Thoracic aorta (tissue), 2 donors: Measurements from ENCODE around the gene IL6R. TPM values are rescaled to one million over a fixed set of nuclear protein-coding genes. Genes with fewer than 3 reads are reported as not detected.

Experiments used
- ATAC-seq: fragments of 150-250 bp; one replicate; pipeline ENCODE4 v1.8.0; 2017; ENCODE audit warnings: low read depth; ENCODE audit not compliant: insufficient number of reproducible peaks, low FRiP score
- DNase-seq: peaks from one replicate; pipeline ENCODE4 v3.0.0-alpha.2; 2020; ENCODE audit warnings: low spot score
- H3K27ac ChIP-seq, 2 donors: fragments of 200-600 bp; sonication (generic); 1 replicate in 1 of 2; 2 replicates in 1 of 2; pipeline ENCODE4 v1.5.1; 2016; ENCODE audit warnings: mild to moderate bottlenecking in 2 of 2, moderate library complexity in 2 of 2
- H3K27me3 ChIP-seq: fragments of 200-600 bp; sonication (generic); replicated peaks from 2 replicates; pipeline ENCODE4 v1.6.0; 2016; ENCODE audit warnings: mild to moderate bottlenecking; ENCODE audit not compliant: insufficient read depth
- H3K36me3 ChIP-seq: fragments of 200-600 bp; sonication (generic); one replicate; pipeline ENCODE4 v1.5.1; 2016
- H3K4me1 ChIP-seq, 2 donors: fragments of 200-600 bp; sonication (generic); 1 replicate in 1 of 2; 2 replicates in 1 of 2; pipeline versions ENCODE4 v1.5.1 to v1.6.0; 2016; ENCODE audit warnings: low read depth in 2 of 2, mild to moderate bottlenecking in 1 of 2; ENCODE audit not compliant: control insufficient read depth in 1 of 2
- H3K4me3 ChIP-seq: fragments of 200-600 bp; sonication (generic); 2 replicates; pipeline ENCODE4 v1.5.1; 2016; ENCODE audit warnings: mild to moderate bottlenecking
- H3K9me3 ChIP-seq: fragments of 200-600 bp; sonication (generic); 2 replicates; pipeline ENCODE4 v1.5.1; 2016
- CTCF ChIP-seq: fragments of 200-600 bp; sonication (generic); IDR thresholded peaks from one replicate; pipeline ENCODE4 v1.5.1; 2019; ENCODE audit warnings: antibody characterized with exemption
- total RNA-seq, 2 donors: library from RNA; depleted of rRNA; stranded (reverse); fragments of >200 nt; gene quantifications; one replicate each; pipeline versions ENCODE4 v1.1.0 to v1.2.3, GENCODE V29; 2016

The IL6R gene
- total RNA-seq, 2 donors from 2014 or later = 25.8 to 48.3 TPM

DNA sequence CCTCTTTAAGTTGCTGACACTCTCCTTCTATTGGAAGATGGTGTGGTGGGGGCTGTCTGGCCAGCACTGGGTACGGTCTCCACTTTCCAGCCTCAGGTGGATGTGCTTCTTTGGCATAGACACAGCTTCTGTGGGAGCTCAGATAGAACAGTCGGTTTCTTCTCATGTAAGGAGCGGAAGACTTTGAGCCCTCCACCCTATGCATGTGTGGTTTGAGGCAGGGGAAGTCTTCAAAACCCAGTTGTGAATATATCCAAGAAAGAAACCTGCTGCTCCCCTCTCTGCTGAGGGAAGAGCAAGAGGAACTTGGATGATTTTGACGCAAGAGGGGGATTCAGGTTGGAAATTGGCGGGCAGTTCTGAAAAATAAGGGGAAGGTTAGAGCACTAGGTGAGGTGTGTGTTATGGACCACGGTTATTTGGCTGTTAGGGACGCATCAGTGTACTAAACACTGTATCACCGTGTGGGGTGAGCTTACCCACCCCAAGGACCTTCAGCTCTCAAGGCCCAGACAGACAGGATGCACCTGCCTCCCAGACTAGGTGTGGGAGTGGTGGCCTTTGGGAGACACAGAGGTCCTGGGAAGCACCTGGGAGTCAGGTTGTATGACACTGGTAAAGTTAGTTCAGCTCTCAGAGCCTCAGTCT is 36.2 kb downstream of the IL6R start:
- no peaks in the 10 kb centered on the region for H3K36me3 ChIP-seq
- no peak for DNase-seq
- no peak for TF ChIP-seq CTCF
- no peaks in the 10 kb centered on the region for H3K4me1 ChIP-seq
- H3K9me3 ChIP-seq = no peaks in the 10 kb centered on the region
- H3K4me3 ChIP-seq = no peak overlapping the region
- H3K27ac ChIP-seq = no peak overlapping the region
- no peaks in the 10 kb centered on the region for H3K27me3 ChIP-seq
- no peak for ATAC-seq

DNA sequence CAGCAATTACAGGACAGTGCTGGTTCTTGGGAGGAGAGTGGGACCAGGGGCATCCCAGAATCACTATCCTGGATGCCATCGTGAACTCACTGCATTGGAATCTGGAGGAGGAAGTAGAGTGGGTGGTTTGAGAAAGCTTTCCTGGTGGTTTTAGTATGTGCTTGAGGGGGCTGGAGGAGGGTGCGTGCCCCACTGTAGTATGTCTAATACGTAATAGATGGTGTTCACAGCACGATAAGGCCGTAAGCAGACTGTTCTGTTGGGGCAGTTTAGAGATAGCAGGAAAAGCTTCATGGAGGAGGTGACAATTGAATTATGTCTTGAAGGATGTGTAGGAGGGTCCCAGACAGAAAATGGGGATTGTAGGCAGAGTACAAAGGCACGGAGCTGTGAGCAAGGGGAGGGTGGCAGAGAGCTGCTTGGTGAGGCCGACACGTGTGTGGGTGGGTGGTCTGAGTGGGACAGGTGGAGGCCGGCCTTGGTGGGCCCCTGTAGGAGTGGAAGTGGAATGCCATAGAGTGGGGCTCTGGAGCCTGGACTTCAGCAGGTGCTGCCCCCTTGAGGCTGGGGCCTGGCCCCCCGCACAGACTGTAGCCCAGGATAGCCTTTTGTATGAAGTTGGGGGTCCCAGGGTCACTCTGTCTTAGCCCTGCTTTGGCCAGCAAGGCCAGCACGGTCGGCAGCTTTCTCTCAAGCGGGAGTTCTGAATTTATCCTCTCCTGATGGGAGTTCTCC is 37.0 kb downstream of the IL6R start:
- TF ChIP-seq CTCF = peak; percentile 18
- no peaks in the 10 kb centered on the region for H3K4me1 ChIP-seq
- H3K9me3 ChIP-seq = no peaks in the 10 kb centered on the region
- ATAC-seq (no peak), DNase-seq (no peak)
- H3K27me3 ChIP-seq = no peaks in the 10 kb centered on the region
- no peak overlapping the region for H3K27ac ChIP-seq
- no peak overlapping the region for H3K4me3 ChIP-seq
- H3K36me3 ChIP-seq = no peaks in the 10 kb centered on the region

- Histone ChIP-seq H3K4me3 (no peak overlapping the region), H3K4me1 (no peaks in the 10 kb centered on the region), H3K9me3 (no peaks in the 10 kb centered on the region), H3K27me3 (no peaks in the 10 kb centered on the region), H3K27ac (no peak overlapping the region), H3K36me3 (peaks cover 3% of the 10 kb centered on the region)
- TF ChIP-seq CTCF = no peak
- ATAC-seq (no peak), DNase-seq (no peak)
Observed at GRCh38 chr1:154443274-154444013, 38.3 kb downstream of the IL6R start.

- no peaks in the 10 kb centered on the region for H3K4me1 ChIP-seq
- no peak overlapping the region for H3K27ac ChIP-seq
- no peaks in the 10 kb centered on the region for H3K9me3 ChIP-seq
- no peak for TF ChIP-seq CTCF
- H3K4me3 ChIP-seq = no peak overlapping the region
- no peak for ATAC-seq
- H3K27me3 ChIP-seq = no peaks in the 10 kb centered on the region
- H3K36me3 ChIP-seq = peaks cover 4% of the 10 kb centered on the region
- DNase-seq = no peak
Observed at GRCh38 chr1:154445040-154445472, 39.9 kb downstream of the IL6R start.

GRCh38 chr1:154446292-154446691 is 41.1 kb downstream of the IL6R start:
- DNase-seq (no peak), ATAC-seq (no peak)
- Histone ChIP-seq H3K4me1 (no peaks in the 10 kb centered on the region), H3K36me3 (peaks cover 4% of the 10 kb centered on the region), H3K9me3 (no peaks in the 10 kb centered on the region), H3K4me3 (no peak overlapping the region), H3K27me3 (no peaks in the 10 kb centered on the region), H3K27ac (no peak overlapping the region)
- no peak for TF ChIP-seq CTCF
